Nucleus accumbens (tissue), 56 donors: ENCODE results near the gene KISS1.

Experiments
- DNase-seq, 56 donors: peaks; one replicate each; lab custom pipeline; 2025; lab: John Stamatoyannopoulos, UW

Gene KISS1

DNA sequence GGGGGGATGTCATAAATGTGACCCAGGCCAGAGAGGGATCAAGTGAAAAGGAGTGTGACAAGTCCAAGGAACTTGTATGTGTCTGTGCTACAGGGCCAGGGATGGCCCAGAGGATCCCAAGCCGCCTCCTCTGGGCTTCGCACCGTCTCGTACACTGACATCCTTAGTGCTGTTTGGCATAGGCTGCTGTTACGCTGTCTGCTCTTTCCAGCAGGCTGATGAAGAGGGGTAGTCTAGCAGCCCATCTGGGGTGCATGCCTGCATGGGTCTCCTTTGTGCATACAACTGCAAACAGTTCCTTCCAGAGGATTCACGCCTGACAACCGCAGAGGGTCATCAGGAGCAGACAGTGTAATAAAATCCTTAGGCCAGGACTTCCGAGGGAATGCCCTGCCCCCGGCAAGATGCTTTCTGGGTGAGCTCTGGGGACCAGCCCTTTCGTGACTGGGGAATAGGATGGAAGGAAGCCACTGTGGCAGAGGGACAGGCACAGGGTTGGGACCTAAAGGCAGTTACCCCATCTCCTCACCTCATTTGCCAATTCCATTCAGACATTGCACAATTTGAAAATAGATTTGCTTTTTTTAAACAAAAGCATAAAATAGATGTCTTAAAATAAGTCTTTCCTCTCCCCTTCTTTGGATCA is 23.8 kb upstream of the KISS1 start:
- no peak for DNase-seq

- no peak for DNase-seq
These were observed 22.3 kb upstream of the KISS1 start for GRCh38 chr1:204218552-204218951.

DNA sequence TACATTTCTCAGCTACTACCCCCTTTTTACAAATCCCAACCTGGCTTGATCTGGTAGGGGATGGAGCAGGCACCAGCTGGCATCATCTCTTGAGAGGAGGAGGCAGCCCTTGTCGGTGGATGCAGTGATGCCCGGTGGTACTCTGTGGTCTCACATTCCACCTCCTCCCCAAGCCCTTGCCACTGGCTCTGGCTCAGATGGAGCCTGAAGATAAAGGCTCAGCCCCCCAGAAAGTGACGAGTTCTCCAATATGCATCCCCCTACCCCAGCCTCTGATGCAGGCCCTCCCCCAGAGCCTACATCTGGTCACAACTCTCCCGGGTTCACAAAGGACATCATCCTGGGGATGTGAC is 21.3 kb upstream of the KISS1 start:
- no peak for DNase-seq

DNA sequence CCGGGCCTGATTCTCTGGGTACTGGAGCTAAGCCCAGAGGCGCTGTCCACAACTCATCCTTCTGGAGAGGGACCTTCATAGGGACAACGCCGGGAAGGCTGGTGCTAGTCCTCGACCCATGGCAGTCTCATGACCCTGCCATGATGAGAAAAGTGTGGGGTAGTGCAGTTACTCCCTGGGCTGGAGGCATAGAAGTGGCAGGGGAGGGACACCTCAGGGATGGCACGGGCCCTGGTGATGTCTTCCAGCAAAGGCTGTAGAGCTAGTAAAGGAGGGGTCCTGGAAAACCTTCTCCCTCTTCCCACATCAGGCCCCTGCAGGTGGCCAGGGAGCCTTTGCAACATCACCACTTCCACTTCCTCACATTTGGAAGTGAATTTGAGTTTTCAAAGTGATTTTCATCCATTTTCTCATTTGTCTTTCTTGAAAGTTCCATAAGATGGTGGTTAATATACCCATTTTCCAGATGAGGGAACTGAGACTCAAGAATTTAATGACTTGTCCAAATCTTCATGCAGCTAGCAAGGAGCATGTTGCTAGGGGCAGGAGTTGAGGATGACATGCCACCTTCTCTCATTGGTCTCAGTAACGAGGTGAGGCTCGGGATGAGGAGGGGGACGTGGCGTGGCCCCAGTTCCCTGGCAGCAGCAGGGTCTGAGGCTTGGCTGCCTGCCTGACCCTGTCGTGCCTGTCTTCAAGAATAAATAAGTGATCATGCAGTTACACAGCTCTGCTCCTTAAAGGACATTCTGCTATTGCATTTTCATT is 20.8 kb upstream of the KISS1 start:
- no peak for DNase-seq

GRCh38 chr1:204216236-204216635 is 19.9 kb upstream of the KISS1 start:
- no peak for DNase-seq

DNA sequence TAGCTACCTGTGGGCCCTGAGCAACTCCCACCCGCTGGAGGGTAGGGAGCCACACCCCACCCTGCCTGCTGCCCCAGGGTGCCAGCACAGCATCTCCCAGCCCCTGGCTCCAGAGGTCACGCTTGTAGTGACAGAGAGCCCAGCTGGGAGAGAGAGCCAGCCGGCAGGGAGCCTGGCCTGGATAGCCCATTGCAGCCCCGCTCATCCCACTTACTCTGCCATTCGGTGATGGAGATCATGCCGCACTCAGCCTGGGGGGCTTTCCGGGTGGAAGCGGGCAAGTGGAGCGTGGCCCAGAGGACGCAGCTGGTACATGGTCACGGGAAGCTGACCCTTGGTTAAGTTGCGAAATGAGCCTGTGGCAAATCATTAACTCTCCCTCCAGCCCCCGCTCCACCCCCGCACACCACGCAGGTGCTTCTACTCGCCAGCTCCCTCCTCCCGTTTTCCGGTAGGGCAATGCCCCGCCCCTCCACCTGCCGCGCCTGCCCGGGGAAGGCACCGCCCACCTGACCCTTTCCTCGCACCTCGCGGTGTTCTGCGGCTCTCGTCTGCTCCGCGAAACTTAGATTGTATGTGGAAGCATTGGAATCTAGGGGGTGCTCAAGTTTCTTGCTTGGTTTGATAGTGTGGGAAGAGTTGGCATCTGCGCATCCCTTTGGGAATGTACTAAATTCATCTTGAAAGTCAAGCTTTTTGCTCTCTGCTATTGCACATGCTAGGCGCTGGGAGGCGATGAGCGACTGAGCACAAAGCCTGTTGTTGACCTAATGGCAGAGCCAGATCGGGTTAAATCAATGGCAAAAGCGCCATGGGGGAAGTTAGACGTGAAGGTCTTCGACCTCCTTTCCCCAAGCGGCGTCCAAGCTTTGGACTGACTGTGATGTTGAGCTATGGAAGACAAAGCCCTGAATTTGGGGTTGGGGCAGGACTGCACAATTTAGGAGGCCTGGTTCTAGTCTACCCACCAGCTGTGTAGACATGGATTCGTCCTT is 17.7 kb upstream of the KISS1 start, which contains the start of gene GOLT1A:
Gene GOLT1A (minus strand): TSS at position 321 of the 995 bp plus-strand sequence. CDS start 82 bp downstream, at position 239.
- peak in 51 of 56 donors; percentile 15 to 94 (median 76) for DNase-seq

DNA sequence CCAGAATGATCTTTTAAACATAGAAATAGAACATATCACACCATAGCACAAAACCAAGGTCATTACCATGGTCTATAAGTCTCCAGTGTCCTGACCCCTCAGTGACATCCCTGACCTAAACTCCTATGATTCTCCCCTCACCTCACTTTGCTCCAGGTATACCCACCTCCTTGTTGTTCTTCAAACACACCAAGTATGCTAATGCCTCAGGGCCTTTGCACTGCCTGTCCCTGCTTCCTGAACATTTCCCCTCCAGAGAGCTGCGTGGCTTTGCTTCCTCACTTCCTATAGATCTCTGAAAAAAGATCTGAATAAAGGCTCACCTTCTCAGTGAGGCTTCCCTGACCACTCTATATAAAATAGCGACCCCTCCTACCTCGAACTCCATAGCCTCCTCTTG is 16.4 kb upstream of the KISS1 start:
- DNase-seq: no peak

- DNase-seq: no peak
These were observed 14.8 kb upstream of the KISS1 start for GRCh38 chr1:204211046-204211445.

DNA sequence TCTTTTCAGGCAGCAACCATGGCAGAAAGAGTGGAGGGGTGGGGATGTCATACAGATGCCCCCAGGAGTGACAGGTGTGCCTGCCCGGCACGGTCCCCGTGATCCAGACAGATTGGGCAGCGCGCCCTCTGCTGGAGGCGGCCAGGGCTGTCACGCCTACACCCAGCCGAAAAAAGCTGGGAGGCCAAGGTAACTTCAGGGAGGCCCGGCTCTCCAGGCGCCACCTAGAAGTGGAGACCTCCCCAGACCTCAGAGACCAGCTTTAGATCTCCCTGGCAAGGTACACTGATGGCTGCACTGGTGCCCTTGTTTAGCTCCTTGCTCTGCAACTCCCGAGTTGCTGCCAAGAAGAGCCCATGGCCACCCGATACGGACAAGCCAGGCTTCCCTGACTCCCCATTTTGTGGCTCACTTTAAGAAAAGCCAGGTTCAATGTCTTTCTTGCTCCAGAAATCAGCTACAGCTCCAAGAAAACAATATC is 10.9 kb upstream of the KISS1 start:
- peak in 40 of 56 donors; percentile 6 to 78 (median 34) for DNase-seq

GRCh38 chr1:204206121-204206520 is 9.8 kb upstream of the KISS1 start:
- DNase-seq: no peak

GRCh38 chr1:204205486-204205885 is 9.2 kb upstream of the KISS1 start:
- DNase-seq: no peak

- no peak for DNase-seq
These were observed 8.7 kb upstream of the KISS1 start for GRCh38 chr1:204204944-204205343.

GRCh38 chr1:204203206-204203767 is 7.0 kb upstream of the KISS1 start:
- DNase-seq: no peak

DNA sequence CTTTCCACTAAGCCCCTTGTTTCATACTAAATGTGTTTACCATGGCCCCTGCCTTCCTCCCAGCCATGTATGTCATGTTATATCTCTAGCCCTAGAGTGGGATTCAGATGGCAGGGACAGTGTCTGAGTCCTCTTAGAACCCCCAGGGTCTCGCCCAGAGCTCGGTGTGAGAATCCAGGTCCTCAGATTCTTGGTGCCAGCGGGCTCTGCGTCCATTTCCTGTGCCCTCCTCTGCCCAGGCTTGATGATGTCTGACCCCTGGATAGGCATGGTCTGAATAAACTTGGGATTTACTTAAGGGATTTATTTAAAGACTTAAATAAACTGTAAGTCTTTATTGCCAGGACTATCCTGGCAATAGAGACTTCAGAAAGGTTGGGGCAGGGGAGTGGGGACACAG is 6.2 kb upstream of the KISS1 start:
- no peak for DNase-seq

DNA sequence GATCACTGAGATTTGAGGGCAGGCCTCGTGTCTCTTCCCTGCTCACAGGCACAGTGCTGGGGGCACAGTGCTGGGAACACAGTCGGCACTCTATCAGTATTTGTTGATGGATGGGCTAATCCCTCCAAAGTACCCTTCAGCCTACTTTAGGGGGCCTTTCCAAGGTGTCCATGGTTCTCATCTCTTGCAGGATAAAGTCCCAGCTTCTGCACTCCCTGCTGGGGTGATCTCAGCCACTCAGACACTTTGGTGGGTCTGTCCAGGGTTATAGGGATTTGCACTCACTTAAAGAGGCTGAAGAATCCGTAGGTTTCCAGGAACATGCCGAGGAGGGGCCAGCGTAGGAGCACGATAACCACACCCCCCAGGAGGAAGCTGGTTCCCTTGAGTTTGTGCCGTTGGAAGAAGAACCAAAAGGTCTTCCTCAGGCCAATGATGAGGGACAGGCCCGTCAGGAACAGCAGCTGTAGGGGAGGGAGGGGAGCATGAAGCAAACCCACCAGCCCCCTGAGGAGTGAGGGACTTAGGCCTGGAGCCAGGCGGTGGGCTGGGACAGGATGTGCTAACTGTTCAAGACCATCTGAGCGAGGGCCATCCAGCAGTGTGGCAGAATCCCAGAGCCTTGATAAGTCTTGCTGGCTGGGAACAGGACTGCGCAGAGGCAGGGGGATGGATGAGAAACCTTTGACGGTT is 5.2 kb upstream of the KISS1 start:
- DNase-seq: no peak

GRCh38 chr1:204199579-204199978 is 3.3 kb upstream of the KISS1 start:
- DNase-seq: no peak

DNA sequence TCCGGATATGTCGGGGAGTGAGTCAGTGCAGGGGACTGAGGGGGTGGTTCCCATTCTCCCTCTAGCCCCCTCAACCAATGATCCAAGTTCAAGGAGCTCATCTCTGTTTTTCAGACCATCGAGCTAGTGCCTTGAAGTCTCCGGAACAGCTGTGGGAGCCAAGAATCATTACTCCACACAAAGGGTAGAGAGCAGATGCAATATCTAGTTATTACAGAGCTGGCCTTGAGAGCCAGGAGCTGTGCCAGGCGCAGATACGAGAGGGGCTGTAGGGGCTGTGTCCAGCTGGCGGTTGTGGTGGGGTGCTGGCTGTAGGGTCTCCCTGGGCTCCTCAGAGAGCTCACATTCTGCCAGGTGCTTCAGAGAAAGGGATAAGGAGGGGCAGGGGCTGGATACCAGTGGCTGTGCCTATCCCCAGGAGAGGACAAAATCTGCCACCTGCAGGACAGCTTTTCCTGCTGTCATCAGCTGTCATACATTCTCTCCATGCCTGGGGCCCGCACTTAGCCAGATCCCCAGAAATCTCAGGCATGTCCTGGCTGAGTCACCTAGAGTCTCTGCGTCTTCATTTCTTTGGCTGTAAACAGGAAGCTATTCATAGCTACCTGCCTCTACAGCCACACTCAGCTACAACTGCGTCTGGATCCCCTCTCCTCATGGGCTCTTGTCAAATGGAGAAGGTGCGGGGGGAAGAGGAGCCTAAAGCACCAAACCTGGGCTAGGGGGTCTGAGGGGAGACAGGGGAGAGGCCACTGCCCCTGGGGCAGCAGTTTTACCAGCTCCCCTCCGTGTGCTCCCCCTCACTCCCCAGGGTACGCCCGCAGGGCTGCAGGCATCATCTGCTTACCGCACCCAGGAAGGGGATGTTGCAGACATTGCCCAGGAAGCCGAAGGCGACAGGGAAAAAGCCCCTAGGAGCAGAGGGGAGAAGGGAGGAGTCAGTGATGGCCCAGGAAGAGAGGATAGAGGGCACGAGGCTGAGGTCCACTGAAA is 2.4 kb upstream of the KISS1 start:
- DNase-seq: peak in 2 of 56 donors; percentile 20 to 30

- no peak for DNase-seq
These were observed 777 bp upstream of the KISS1 start for GRCh38 chr1:204197068-204197467.

- no peak for DNase-seq
These were observed 1.5 kb downstream of the KISS1 start for GRCh38 chr1:204194771-204195170.
